ENCODE data around the gene BTBD2. TPM values are rescaled to one million over a fixed set of nuclear protein-coding genes. Genes with fewer than 3 reads are reported as not detected.

The BTBD2 gene
- total RNA-seq, 2 donors from 2014 or later, result 44.2 to 56.0 TPM

GRCh38 chr19:2018752-2019151, 3.2 kb upstream of the BTBD2 start:
- H3K4me3 Mint-ChIP-seq, result no peak overlapping the region
- H3K27me3 Mint-ChIP-seq, result no peaks in the 10 kb centered on the region
- peaks cover 4% of the 10 kb centered on the region for H3K4me1 Mint-ChIP-seq
- no peaks in the 10 kb centered on the region for H3K36me3 Mint-ChIP-seq (ENCODE audit: low read depth)
- no peak for ATAC-seq (replicated peaks)
- H3K9me3 Mint-ChIP-seq, result no peaks in the 10 kb centered on the region
- no peak overlapping the region for H3K27ac Mint-ChIP-seq

DNA sequence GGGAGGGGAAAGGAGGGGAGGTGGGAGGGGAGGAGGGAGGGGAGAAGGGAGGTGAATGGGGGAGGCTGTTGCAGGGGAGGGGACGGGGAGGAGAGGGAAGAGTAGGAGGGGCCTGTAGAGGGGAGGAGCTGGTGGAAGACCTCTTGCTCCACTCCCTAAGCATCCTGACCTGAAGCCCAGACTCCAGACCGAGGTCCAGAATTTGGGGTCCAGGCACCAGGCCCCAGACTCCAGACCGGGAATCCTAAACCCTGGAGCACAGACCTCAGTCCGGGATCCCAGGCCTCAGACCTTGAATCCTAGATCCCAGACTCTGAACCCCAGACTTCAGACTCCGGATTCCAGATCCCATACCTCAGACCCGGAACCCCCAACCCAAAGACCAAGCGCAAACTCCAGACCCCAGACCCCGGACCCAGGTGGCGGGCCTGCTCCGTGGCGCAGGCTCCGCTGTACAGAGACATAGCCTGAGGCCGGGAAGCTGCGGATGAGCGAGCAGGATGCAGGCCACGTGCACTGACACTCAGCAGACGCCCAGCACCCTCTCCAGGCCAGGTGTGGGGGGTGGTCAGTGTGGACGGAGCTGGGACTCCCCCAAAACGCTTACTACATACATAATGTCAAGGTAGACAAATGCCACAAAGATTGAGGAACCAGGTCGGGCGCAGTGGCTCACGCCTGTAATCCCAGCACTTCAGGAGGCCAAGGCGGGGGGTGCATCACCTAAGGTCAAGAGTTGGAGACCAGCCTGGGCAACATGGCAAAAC, 710 bp upstream of the BTBD2 start:
- no peaks in the 10 kb centered on the region for H3K9me3 Mint-ChIP-seq
- ATAC-seq (replicated peaks), result peak; percentile 82
- H3K4me3 Mint-ChIP-seq, result peak overlapping the region; percentile 83
- no peaks in the 10 kb centered on the region for H3K27me3 Mint-ChIP-seq
- H3K36me3 Mint-ChIP-seq (ENCODE audit: low read depth), result no peaks in the 10 kb centered on the region
- peak overlapping the region; percentile 78 for H3K27ac Mint-ChIP-seq
- peaks cover 4% of the 10 kb centered on the region for H3K4me1 Mint-ChIP-seq

DNA sequence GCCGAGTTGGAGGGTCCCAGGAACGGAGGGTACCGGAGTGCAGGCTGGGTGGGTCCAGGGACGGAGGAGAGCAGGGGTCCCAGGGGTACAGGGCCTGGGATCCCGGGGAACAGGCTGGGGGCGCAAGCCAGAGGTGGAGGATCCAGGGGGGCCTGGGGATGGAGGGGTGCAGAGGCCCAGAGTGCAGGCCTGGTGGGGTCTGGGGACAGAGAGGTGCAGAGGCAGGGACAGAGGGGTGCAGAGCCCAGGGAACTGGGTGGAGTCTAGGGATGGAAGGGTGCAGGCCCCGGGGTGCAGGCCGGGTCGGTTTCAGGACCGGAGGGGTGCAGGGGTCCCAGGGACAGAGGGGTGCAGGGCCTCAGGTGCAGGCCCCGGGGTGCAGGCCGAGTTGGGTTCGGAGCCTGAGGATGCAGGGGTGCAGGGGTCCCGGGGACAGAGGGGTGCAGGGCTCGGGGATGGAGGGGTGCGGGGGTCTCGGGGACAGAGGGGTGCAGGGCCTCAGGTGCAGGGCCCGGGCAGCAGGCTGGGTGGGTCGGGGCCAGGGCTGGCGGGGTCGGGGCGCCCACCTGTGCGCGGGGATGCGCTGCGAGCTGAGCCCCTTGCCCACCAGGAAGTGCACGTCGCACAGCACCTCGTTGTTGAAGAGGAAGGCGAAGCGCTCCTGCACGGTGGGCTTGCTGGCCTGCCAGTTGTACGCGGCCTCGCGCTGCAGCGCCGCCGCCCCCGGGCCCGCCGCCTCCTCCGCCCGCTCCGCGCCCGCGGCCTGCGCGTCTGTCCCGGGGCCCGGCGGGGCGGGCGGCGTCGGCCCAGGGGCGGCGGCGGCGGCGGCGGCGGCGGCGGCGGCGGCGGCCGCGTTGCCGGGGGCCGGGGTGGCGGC, 545 bp downstream of the BTBD2 start:
- Mint-ChIP-seq H3K36me3 (ENCODE audit: low read depth) (no peaks in the 10 kb centered on the region), H3K4me3 (peak overlapping the region; percentile 44), H3K27me3 (no peaks in the 10 kb centered on the region), H3K27ac (no peak overlapping the region), H3K9me3 (no peaks in the 10 kb centered on the region), H3K4me1 (peaks cover 4% of the 10 kb centered on the region)
- ATAC-seq (replicated peaks), result peak; percentile 18

DNA sequence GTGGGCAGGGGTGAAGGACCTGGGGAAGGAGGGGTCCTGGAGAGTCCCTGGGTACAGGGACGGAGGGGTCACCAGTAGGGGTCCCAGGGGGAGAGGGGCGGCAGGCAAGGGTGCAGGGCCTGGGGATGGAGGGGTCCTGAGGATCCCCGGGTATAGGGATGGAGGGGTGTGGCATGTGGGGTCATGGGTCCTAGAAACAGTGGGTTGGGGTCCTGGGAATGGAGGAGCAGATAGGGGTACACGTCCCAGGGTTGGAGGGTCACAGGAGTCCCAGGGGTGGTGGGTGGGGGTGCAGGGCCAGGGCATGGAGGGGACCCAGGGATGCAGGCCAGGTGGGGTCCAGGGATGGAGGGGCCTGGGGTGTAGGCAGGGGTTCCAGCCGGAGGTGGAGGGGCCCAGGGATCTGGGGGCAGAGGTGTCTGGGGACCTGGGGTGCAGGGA, 1.4 kb downstream of the BTBD2 start:
- H3K36me3 Mint-ChIP-seq (ENCODE audit: low read depth), result no peaks in the 10 kb centered on the region
- H3K4me3 Mint-ChIP-seq, result peak overlapping the region; percentile 44
- no peak overlapping the region for H3K27ac Mint-ChIP-seq
- H3K4me1 Mint-ChIP-seq, result no peaks in the 10 kb centered on the region
- no peak for ATAC-seq (replicated peaks)
- H3K9me3 Mint-ChIP-seq, result no peaks in the 10 kb centered on the region
- H3K27me3 Mint-ChIP-seq, result no peaks in the 10 kb centered on the region

- Mint-ChIP-seq H3K9me3 (no peaks in the 10 kb centered on the region), H3K36me3 (ENCODE audit: low read depth) (no peaks in the 10 kb centered on the region), H3K4me1 (no peaks in the 10 kb centered on the region), H3K4me3 (peak overlapping the region; percentile 44), H3K27ac (no peak overlapping the region), H3K27me3 (no peaks in the 10 kb centered on the region)
- no peak for ATAC-seq (replicated peaks)
Measured at GRCh38 chr19:2013683-2013961, 1.9 kb downstream of the BTBD2 start.

DNA sequence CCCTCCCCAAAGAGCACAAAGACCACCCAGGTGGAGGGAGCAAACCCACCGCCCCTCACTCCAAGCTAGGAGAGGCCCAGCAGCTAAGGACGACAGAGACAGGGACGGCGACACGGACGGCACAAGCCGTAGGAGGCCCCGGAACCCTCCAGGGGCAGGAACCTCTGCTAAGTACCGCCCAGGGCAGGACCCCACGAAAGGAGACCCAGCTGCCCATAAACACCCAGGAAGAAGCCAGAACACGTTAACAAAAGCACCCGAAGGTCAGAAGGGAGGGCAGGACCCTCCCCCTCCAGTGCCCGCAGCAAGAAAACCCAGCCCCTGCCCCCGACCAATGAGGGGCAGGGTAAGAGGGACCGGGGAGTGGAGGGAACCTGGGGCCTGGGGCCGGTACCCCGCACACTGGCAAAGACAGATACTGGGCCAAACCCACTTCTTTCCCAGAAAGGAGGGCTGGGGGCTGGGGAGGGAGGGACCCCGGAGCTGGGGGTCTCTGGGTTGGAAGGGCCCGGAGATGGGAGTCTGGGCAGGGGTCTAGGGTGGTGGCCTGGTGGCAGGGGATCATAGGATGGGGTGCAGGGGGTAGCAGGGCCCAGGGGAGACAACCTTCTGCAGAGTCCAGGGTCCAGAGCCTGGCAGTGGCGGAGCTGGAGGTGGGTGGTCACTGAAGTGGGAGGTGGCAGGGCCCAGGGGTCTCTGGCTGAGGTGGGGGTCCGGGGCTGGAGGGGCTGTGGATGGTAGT, 2.4 kb downstream of the BTBD2 start:
- Mint-ChIP-seq H3K27ac (no peak overlapping the region), H3K9me3 (no peaks in the 10 kb centered on the region), H3K27me3 (no peaks in the 10 kb centered on the region), H3K4me1 (no peaks in the 10 kb centered on the region), H3K36me3 (ENCODE audit: low read depth) (no peaks in the 10 kb centered on the region), H3K4me3 (no peak overlapping the region)
- ATAC-seq (replicated peaks), result no peak

- Mint-ChIP-seq H3K4me1 (no peaks in the 10 kb centered on the region), H3K27me3 (no peaks in the 10 kb centered on the region), H3K4me3 (no peak overlapping the region)
Measured at GRCh38 chr19:2011169-2011568, 4.3 kb downstream of the BTBD2 start.

DNA sequence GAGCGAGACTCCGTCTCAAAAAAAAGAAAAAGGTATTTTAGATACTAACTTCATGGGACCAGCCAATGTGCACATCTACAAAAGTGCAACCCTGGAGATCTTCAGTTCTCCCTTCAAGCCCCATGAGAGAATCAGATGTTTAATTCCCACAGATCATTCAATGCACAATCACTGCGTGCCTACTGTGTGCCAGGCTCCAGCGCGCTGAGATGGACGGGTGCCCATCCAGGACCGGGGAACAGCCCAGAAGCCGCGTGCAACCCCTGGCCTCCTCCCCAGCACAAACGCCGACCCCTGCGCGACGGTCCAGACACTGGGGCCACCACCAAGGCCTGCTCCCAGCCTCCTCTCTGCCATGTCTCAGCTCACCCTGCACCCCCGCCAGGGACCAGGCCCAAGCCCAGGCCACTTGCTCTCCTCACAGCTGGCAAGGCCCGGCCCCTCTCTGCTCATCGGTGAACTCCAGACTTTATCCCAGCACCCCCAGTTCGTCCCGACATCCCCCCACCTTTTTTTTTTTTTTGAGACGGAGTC, 5.3 kb downstream of the BTBD2 start:
- no peak overlapping the region for H3K27ac Mint-ChIP-seq
- H3K27me3 Mint-ChIP-seq, result no peaks in the 10 kb centered on the region
- H3K36me3 Mint-ChIP-seq (ENCODE audit: low read depth), result no peaks in the 10 kb centered on the region
- no peak overlapping the region for H3K4me3 Mint-ChIP-seq
- no peaks in the 10 kb centered on the region for H3K9me3 Mint-ChIP-seq
- H3K4me1 Mint-ChIP-seq, result no peaks in the 10 kb centered on the region
- no peak for ATAC-seq (replicated peaks)

More at GRCh38 chr19:2011169-2011568, 4.3 kb downstream of the BTBD2 start:
- Mint-ChIP-seq H3K36me3 (ENCODE audit: low read depth) (no peaks in the 10 kb centered on the region), H3K27ac (peak overlapping the region; percentile 49), H3K9me3 (no peaks in the 10 kb centered on the region)
- no peak for ATAC-seq (replicated peaks)

GRCh38 chr19:2003874-2004273, 11.6 kb downstream of the BTBD2 start:
- H3K27me3 Mint-ChIP-seq, result no peaks in the 10 kb centered on the region
- ATAC-seq (replicated peaks), result no peak
- no peaks in the 10 kb centered on the region for H3K36me3 Mint-ChIP-seq (ENCODE audit: low read depth)
- no peaks in the 10 kb centered on the region for H3K9me3 Mint-ChIP-seq
- H3K27ac Mint-ChIP-seq, result no peak overlapping the region
- H3K4me1 Mint-ChIP-seq, result peaks cover 4% of the 10 kb centered on the region
- H3K4me3 Mint-ChIP-seq, result no peak overlapping the region

DNA sequence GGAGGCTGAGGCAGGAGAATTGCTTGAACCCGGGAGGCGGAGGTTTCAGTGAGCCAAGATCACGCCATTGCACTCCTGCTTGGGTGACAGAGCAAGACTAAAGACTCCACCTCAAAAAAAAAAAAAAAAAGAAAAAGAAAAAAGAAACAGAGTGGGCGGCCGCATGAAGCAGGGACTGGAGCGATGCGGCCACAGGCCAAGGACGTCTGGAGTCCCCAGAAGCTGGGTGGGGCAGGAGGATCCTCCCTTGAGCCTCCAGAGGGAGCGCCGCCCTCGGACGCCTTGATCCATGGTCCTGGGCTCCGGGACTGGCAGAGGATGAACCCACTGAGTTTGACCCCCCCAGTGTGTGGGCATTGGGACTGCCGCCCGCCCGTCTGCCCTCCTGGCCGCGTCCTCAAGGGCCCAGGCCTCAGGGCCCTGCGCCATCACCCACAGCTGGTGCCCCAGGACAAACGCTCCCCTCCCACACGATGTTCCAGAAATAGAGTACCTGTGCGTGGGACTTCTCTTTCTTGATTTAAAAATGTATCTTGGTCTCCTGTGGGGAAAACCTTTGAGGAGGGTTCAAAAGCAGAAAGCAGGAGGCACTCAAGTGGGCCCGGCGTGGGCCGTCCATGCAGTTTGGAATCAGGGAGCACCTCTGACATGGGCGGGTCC, 15.5 kb downstream of the BTBD2 start:
- H3K4me1 Mint-ChIP-seq, result peaks cover 12% of the 10 kb centered on the region

DNA sequence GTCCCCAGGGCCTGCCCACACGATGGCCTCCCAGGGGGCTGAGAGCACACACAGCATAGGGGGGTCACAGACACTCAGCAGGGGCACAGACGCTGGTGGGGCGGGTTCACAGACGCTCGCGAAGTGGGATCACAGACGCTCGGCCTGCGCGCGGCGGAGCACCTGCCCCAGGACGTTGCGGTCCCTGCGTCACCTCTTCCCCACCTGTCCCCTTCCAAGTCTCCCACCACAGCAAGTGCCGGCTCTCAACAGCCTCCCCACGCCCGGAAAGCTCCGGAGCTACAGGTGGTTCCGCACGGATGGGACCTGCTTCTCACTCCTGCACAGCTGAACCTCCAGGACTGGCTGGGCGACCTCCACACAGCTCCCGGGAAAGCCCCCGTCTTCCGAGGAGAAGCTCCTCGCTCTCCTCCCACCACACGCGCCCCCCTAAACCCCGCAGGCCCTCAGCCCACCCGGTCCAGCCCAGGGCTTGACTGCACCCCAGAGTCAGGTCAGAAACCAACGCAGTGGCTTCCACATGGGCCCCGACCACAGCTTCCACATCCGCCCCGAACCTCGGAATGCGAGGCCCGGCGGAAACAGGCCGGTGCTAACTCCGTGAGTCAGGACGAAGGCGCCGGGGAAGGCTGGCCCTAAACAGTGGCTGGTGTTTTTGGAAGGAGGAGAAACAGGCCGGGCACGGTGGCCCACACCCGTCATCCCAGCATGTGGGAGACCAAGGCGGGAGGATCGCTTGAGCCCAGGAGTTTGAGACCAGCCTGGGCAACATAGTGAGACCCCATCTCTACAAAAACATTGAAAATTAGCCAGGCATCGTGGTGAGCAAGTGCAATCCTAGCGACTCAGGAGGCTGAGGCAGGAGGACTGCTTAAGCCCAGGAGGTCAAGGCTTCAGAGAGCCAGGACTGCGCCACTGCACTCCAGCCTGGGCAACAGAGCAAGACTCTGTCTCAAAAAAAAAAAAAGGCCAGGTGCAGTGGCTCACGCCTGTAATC, 16.5 kb downstream of the BTBD2 start:
- Mint-ChIP-seq H3K27ac (no peak overlapping the region), H3K4me3 (no peak overlapping the region), H3K27me3 (no peaks in the 10 kb centered on the region), H3K4me1 (peaks cover 12% of the 10 kb centered on the region), H3K9me3 (no peaks in the 10 kb centered on the region), H3K36me3 (ENCODE audit: low read depth) (peaks cover 16% of the 10 kb centered on the region)
- no peak for ATAC-seq (replicated peaks)

More for the DNA sequence above, 15.5 kb downstream of the BTBD2 start:
- H3K27ac Mint-ChIP-seq, result no peak overlapping the region
- H3K9me3 Mint-ChIP-seq, result no peaks in the 10 kb centered on the region
- no peak overlapping the region for H3K4me3 Mint-ChIP-seq
- H3K36me3 Mint-ChIP-seq (ENCODE audit: low read depth), result peaks cover 16% of the 10 kb centered on the region
- no peaks in the 10 kb centered on the region for H3K27me3 Mint-ChIP-seq
- peak; percentile 28 for ATAC-seq (replicated peaks)

DNA sequence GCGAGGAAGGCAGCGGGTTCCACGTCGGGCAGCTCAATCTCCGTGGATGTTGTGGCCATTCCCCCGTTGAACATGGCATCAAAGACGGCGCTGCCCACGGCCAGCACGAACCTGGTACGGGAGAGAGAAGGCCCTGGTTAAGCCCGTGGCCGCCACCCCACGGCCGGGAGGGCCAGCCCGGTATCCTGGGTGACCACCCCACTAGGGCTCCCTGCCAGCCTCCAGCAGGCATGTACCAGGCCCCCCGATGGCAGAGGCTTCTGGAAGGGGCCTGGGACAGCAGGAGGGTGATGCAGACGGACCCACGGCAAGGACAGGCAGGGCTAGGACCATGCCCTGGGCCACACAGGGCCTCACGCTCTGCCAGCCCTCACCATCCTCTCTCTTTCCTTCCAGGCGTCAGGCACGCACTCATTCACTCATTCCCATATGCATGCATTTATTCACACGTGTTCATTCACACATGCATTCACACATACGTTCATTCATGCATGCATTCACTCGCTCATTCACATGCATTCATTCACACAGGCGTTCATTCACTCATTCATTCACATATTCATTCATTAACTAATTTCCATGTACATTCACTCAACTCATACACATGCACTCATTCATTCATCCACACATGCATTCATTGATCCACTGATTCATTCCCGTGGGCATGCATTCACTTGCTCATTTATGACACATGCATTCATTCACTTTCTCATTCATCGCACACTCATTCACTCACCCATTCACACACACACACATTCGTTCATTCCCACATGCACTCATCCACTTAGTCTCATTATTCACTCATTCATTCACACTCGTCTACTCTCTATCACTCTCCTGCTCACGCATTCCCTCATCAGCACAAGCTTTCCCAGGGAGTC, 17.9 kb downstream of the BTBD2 start:
- Mint-ChIP-seq H3K27ac (no peak overlapping the region), H3K4me3 (no peak overlapping the region), H3K27me3 (no peaks in the 10 kb centered on the region), H3K4me1 (peaks cover 12% of the 10 kb centered on the region), H3K9me3 (no peaks in the 10 kb centered on the region), H3K36me3 (ENCODE audit: low read depth) (peaks cover 16% of the 10 kb centered on the region)
- peak; percentile 71 for ATAC-seq (replicated peaks)

All from activated T-helper 17 cell treated with anti-CD3 and anti-CD28 coated beads, Interleukin-2, amount 50 U/mL, for 72 hours (primary cell).